NCI-H2196 treated with DMSO at 0.1 percent for 48 hours (cell line): Measurements from ENCODE around the gene BLOC1S3.

Experiments used
- DNase-seq: peaks from one replicate; lab custom pipeline; 2025; ENCODE audit not compliant: unreplicated experiment; lab: John Stamatoyannopoulos, UW

BLOC1S3 gene

DNA sequence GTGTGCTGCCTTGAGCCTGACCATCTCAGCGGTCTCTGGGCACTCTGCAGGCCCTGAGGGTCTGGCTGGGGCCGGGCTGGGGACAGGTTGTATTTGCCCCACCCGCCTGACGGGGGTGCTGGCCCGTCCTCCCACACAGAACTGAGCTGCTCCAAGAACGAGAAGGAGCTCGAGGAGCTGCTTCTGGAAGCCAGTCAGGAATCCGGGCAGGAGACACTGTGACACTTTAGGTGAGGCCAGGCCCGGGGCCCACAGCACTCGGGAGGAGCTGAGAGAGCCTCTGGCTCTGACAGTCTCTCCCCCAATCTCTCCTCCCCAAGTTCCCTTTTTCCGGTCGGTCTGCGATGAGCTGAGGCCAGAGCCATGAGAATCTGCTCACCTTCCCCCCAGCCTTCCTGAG, 32.3 kb upstream of the BLOC1S3 start:
- no peak for DNase-seq

DNA sequence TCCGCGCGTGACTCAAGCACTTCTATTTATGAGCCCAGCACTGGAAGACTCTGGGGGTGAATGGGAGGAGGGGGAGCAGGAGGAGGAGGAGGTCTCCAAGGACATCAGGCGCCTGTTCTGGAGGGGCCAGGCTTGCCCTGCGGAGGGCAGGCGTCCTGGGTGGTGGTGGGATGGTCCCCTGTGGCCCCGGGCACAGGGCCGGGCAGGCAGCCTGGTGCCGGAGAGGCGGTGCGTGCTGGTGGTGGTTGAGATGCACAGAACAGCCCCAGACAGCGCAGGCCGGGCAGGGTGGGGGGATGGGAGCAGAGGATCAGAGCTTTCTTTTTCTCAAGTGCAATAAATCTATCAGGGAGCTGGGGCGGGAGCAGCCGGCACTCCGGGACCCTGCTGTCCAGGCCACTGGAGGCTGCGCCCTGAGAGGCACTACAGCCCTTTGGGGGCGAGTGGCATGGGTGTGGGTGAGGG, 31.8 kb upstream of the BLOC1S3 start:
- DNase-seq: no peak

GRCh38 chr19:45147835-45148676, 30.5 kb upstream of the BLOC1S3 start:
- no peak for DNase-seq

GRCh38 chr19:45149129-45149528, 29.5 kb upstream of the BLOC1S3 start:
- DNase-seq: no peak

- DNase-seq: no peak
Observed at GRCh38 chr19:45150180-45150579, 28.4 kb upstream of the BLOC1S3 start.

- no peak for DNase-seq
Observed at GRCh38 chr19:45150751-45151281, 27.8 kb upstream of the BLOC1S3 start.

DNA sequence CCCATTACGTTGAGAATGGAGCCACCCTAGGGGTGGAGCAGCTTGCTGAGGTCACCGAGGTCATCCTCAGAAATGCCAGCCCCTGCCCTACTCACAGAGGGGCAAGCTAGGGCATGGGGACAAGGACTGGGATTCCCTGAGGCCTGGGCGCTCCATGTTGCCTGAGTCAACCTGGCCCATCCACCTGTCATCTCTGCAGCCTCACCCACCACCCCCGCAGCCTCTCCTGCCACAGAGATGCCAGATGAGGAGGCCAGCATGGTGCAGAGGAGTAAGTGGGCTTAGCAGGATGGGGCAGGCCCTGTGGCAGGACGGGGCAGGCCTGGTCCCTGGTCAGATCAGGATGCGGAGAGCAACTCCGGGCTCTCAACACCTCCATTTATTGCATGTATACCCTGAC, 27.3 kb upstream of the BLOC1S3 start:
- DNase-seq: no peak

- no peak for DNase-seq
Observed at GRCh38 chr19:45151821-45152503, 26.6 kb upstream of the BLOC1S3 start.

- DNase-seq: no peak
Observed at GRCh38 chr19:45152504-45153338, 25.9 kb upstream of the BLOC1S3 start.

DNA sequence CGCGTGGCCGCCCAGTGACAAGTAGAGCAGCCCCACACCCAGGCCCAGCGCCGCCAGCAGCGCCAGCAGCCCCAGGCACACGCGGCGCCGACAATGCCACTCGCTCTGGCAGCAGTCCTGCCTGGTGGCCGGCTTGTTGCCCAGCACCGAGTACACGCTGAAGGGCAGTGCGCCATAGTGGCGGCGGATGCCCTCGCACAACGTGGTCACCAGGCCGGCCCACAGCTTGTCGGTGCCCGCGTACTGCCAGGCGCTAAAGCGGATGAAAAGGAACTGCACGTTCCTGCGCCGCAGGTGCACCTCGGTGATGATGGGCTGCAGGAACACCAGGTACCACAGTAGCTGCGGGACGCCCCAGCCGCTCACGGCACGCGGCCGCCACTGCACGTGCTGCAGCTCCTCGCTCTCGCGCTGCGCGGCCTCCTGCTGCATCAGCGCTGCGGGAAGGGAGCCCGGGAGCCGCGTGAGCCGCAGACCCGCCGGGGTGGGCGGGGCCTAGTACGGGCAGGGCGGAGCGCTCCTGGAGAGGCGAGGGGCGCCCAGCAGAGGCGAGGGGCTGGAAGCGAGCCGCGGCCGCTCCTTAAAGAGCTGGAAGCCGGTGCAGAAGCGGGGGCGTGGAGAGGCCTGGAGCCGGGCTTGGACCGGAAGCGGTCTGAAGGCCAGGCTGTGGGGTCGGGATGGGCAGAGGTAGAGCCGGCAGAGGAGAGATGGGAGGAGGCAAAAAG, 25.1 kb upstream of the BLOC1S3 start:
- DNase-seq: no peak

DNA sequence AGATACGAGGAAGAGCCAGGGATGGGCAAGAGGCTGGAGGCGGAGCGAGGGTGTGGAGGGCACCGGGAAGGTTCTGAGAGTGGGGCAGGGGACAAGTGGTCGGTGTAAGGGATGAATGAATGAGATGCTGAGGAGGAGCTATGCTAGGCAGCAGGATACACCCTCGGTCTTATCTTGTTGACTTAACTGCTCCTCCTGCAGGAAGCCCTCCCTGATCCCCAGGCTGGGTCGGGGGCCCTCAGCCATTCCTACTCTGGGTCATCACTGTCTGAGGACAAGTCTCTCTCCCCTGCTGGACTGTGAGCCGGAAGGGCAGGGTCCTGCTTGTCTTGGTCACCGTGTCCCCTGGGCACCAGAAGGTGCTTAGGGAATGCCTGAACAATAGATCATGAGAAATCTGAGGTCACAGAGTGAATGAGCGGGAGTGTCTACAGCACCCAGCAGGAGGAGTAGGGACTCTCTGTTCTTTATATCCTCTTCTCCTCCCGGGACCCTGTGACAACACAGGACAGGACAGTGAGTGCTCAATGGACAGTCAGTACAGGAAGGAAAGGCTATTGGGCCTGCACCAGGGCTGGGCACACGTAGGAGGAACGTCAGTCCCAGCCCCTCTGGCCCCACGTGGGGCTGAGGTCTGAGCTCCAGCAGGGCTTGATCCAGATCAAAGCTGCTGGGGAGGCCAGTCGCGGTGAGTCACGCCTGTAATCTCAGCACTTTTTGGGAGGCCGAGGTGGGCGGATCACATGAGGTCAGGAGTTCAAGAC, 24.3 kb upstream of the BLOC1S3 start:
- no peak for DNase-seq

GRCh38 chr19:45156011-45156630, 22.5 kb upstream of the BLOC1S3 start:
- DNase-seq: no peak

- no peak for DNase-seq
Observed at GRCh38 chr19:45156751-45157150, 21.8 kb upstream of the BLOC1S3 start.

GRCh38 chr19:45158503-45159209, 19.9 kb upstream of the BLOC1S3 start:
- no peak for DNase-seq

GRCh38 chr19:45159210-45159970, 19.2 kb upstream of the BLOC1S3 start:
- DNase-seq: no peak

GRCh38 chr19:45159971-45160324, 18.6 kb upstream of the BLOC1S3 start:
- no peak for DNase-seq

DNA sequence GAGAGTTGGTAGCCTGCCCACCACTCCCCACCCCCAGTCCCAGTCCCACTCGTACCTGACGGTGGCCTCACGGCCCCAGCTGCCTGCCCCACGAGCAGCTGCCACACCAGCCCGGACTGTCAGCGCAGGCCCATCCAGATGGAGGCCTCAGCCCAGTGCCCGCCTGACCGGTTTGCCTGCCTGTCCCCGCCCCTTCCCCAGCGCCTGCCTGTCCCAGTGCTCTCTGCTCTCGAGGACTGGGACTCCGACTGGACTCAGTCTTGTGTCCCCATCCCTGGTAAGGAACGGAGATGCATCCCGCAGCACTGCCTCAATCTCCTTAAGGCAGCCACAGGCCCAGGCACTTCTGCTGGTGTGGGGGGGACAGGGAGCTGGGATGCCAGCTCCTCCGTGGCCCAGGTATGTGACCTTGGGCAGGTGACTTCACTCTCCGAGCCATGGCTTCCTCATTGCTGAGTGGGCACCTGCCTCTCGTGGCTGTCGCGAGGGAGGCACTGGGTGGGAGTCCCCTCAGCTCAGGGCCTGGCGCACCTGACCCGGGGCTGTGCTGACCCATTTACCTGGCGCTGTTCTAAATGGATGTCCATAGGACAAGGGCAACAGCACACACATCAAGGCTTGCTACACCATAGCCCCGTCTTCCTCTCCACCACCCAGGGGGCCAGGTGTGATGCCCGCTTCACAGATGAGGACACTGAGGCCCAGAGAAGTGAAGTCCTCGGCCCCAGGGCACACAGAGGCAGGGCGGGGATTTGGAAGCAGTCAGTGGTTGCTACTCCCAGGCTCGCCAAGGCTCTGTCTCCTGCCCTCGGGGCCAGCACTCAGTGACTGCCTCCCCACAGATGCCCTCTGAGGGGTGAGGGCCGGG, 17.5 kb upstream of the BLOC1S3 start, which contains the start of gene NKPD1:
Gene NKPD1 (minus strand): TSS at position 113 of the 868 bp plus-strand sequence. CDS start 832 bp downstream, outside the sequence.
- no peak for DNase-seq
